Parathyroid adenoma (tissue), 2 donors: Measurements from ENCODE around the gene VWA3A.
A peak's percentile ranks its signal among the peaks of the same experiment; 100 is the strongest.

Source experiments
- H2AFZ ChIP-seq: fragments of 300-600 bp; sonication (generic); one replicate; pipeline ENCODE4 v1.7.0; 2017; ENCODE audit warnings: antibody characterized with exemption, mild to moderate bottlenecking
- H3K27ac ChIP-seq: fragments of 300-600 bp; sonication (generic); one replicate; pipeline ENCODE4 v1.7.0; 2017
- H3K27me3 ChIP-seq: fragments of 300-600 bp; sonication (generic); one replicate; pipeline ENCODE4 v1.7.0; 2017; ENCODE audit warnings: low read length; ENCODE audit not compliant: control insufficient read depth, insufficient read depth
- H3K36me3 ChIP-seq: fragments of 300-600 bp; sonication (generic); one replicate; pipeline ENCODE4 v1.7.0; 2017; ENCODE audit warnings: low read length; ENCODE audit not compliant: control insufficient read depth, insufficient read depth
- H3K4me1 ChIP-seq: fragments of 300-600 bp; sonication (generic); one replicate; pipeline ENCODE4 v1.7.0; 2017; ENCODE audit warnings: control low read depth
- H3K4me2 ChIP-seq: fragments of 300-600 bp; sonication (generic); one replicate; pipeline ENCODE4 v1.7.0; 2017; ENCODE audit warnings: low read length
- H3K4me3 ChIP-seq: fragments of 300-600 bp; sonication (generic); one replicate; pipeline ENCODE4 v1.7.0; 2017; ENCODE audit warnings: low read depth, low read length
- H3K79me2 ChIP-seq: fragments of 300-600 bp; sonication (generic); one replicate; pipeline ENCODE4 v1.7.0; 2017; ENCODE audit warnings: control low read depth
- H3K9ac ChIP-seq: fragments of 300-600 bp; sonication (generic); one replicate; pipeline ENCODE4 v1.7.0; 2017; ENCODE audit warnings: mild to moderate bottlenecking
- H3K9me3 ChIP-seq: fragments of 300-600 bp; sonication (generic); one replicate; pipeline ENCODE4 v1.7.0; 2017; ENCODE audit warnings: low read length; ENCODE audit not compliant: control insufficient read depth
- TF ChIP-seq, protein P1 (sequence below): fragments of 300-600 bp; sonication (generic); IDR thresholded peaks from one replicate; pipeline ENCODE4 v1.7.0; 2017; ENCODE audit warnings: antibody characterized with exemption, mild to moderate bottlenecking
- donor health status: primary hyperparathyroidism.

The VWA3A gene

DNA sequence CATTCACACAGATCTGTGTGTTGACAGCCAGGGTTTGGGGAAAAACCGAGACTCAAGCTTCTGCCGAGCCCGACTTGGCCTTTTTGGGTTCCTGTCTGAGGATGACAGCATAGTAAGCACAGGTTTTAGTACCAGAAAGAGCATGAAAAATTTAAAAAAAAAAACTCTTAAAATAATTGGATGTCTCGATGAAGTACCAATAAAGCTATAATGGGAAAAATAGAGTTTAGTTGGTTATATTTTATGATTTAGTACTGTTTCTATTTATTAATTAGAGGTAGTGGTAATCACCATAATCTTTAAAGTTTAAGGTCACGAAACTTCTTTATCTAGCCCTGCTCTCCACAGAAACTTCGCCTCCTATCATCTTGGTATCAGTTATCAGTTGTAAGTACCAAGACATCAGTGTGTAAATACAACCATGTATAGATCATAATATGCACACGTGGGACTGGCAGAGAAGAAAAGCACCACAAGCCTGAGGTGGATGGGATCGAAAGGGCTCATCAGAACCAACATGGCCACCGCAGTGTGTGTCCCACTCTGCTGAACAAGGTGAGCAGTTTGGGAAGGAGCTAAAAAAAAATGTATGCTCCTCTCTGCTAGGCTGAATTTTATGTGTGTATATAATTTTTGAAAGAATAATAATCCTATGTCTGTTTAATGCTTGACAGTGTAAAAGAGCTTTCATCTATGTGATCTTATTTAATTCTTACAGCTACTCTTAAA, 99.4 kb downstream of the VWA3A start:
- TF ChIP-seq, protein P1, sequence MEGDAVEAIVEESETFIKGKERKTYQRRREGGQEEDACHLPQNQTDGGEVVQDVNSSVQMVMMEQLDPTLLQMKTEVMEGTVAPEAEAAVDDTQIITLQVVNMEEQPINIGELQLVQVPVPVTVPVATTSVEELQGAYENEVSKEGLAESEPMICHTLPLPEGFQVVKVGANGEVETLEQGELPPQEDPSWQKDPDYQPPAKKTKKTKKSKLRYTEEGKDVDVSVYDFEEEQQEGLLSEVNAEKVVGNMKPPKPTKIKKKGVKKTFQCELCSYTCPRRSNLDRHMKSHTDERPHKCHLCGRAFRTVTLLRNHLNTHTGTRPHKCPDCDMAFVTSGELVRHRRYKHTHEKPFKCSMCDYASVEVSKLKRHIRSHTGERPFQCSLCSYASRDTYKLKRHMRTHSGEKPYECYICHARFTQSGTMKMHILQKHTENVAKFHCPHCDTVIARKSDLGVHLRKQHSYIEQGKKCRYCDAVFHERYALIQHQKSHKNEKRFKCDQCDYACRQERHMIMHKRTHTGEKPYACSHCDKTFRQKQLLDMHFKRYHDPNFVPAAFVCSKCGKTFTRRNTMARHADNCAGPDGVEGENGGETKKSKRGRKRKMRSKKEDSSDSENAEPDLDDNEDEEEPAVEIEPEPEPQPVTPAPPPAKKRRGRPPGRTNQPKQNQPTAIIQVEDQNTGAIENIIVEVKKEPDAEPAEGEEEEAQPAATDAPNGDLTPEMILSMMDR = no peak
- peaks cover 12% of the 10 kb centered on the region for H3K4me1 ChIP-seq
- peak overlapping the region; percentile 65 for H3K4me3 ChIP-seq

DNA sequence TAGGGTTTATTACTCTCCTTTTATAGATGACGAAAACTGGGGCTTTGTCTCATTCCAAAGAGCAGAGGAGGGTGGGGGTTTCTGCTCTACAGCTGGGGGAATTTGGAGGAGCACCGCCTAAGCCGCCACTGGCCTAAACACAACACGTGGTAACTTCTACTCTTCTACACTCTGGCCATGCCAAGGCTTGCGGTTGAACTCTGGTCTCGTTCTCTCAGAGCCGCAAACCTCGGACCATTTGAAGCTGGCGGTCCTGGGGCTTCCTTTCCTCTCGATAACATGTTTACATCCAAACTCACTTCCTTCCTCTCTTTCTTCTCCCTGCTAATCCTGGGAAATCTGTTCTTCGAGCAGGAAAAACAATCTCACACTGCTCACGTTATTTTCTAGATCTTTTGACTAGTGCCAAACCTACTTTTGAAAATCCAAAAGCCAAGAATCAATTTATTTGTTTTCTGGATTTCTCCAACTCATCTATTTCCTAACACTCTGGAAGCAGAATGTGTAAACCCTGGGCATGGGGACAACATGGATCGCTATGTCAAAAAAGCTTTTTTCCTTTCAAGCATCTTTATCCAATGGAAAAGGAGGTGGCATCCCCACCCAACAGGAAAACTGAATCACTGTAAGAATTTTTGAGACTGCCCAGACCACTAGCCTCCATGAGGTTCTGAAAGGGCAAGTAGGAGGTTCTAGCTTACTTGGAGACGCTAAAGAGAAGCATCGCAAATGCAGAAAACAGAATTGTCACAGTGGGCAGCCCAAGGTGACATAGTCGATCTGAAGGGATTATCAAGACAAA, 100.1 kb downstream of the VWA3A start:
- Histone ChIP-seq H3K4me3 (peak overlapping the region; percentile 65), H2AFZ (peak overlapping the region; percentile 85), H3K27me3 (no peaks in the 10 kb centered on the region), H3K79me2 (no peaks in the 10 kb centered on the region), H3K9me3 (no peaks in the 10 kb centered on the region), H3K9ac (no peak overlapping the region), H3K36me3 (no peaks in the 10 kb centered on the region), H3K27ac (peak overlapping the region; percentile 90), H3K4me2 (peak overlapping the region; percentile 60), H3K4me1 (peaks cover 12% of the 10 kb centered on the region)
- TF ChIP-seq, protein P1 = no peak

More for the DNA sequence above, 99.4 kb downstream of the VWA3A start:
- Histone ChIP-seq H3K27me3 (no peaks in the 10 kb centered on the region), H2AFZ (peak overlapping the region; percentile 85), H3K9me3 (no peaks in the 10 kb centered on the region), H3K36me3 (no peaks in the 10 kb centered on the region), H3K79me2 (no peaks in the 10 kb centered on the region), H3K9ac (no peak overlapping the region), H3K4me2 (peak overlapping the region; percentile 60), H3K27ac (peak overlapping the region; percentile 90)

DNA sequence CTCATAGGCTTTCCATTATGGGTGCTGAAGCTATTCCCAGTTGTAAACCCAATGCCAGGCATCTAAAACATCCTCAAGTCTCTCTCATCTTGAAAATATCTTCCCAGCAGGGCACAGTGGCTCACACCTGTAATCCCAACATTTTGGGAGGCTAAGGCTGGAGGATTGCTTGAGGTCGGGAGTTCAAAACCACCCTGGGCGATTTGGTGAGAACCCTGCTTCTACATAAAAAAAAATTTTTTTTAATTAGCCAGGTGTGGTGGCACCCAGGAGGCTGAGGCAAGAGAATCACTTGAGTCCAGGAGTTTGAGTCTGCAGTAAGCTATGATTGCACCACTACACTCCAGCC, 100.7 kb downstream of the VWA3A start:
- Histone ChIP-seq H3K4me2 (no peak overlapping the region), H3K79me2 (no peaks in the 10 kb centered on the region), H3K4me3 (no peak overlapping the region), H3K4me1 (peaks cover 12% of the 10 kb centered on the region), H3K9me3 (no peaks in the 10 kb centered on the region), H3K27ac (no peak overlapping the region), H3K27me3 (no peaks in the 10 kb centered on the region), H3K9ac (no peak overlapping the region), H2AFZ (no peak overlapping the region), H3K36me3 (no peaks in the 10 kb centered on the region)
- TF ChIP-seq, protein P1 = no peak

DNA sequence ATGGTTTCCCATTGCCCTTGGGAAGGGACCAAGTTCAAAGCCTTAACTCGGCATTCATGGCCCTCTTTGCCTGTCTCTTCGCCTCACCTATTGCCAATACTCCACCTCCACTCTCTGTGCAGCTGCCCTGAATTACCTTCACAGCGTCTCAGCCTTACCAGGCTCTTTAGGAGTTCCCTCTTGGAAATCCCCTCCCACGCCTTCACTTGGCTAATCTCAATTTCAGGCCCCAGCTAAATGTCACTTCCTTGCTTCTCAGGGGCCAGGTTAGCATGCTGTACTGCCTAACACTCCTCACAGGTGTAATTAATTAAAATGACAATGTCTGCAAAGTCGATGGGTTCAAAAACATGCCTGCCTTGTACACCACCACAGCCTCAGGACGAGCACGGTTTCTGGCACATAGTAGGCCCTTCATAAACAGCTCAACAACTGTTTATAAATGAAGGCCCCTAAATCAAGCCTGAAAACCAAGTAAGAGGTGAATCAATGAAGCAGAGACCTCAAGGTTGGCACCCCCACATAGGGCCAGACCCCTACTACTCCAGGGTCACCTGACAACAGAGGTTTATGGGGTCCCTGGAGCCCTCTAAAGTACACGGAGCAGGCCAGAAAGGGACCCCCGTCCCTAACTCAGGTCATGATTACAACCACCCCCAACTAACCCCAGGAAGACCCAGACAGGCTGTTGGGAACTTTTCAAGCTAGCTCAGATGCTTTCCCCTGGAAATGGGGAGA, 102.5 kb downstream of the VWA3A start:
- Histone ChIP-seq H3K9me3 (no peaks in the 10 kb centered on the region), H2AFZ (no peak overlapping the region), H3K9ac (no peak overlapping the region), H3K79me2 (no peaks in the 10 kb centered on the region), H3K4me3 (no peak overlapping the region), H3K27ac (peak overlapping the region; percentile 60), H3K36me3 (no peaks in the 10 kb centered on the region), H3K27me3 (no peaks in the 10 kb centered on the region), H3K4me2 (no peak overlapping the region), H3K4me1 (no peaks in the 10 kb centered on the region)
- TF ChIP-seq, protein P1 = no peak
